ENCODE measurements around the gene CREB3L2. TPM values are rescaled to one million over a fixed set of nuclear protein-coding genes. Genes with fewer than 3 reads are reported as not detected.

CREB3L2 gene
- total and polyA plus RNA-seq, 2 of the 4 experiments (the other 2 are of a cell fraction) = 42.3 to 57.9 TPM

DNA sequence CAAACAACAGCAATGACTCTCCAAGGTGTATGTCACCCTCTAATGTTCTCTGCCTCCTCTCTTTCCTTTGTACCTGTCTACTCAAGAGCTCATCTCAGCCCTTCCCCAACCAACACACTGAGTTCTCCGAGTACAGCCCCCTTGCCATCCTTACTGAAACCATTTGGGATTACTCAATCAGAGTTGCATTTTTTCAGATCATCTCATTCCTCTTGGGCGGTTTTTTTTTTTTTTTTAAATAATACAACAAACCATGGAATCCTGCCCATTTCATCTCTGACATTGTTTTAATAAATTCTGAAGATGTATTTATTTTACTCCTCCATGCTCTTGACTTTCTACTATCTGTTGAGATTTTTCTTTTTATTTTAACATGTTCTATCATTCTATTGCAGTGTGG lies 4.2 kb upstream of the CREB3L2 start:
- Histone ChIP-seq H3K4me1 (ENCODE audit: control insufficient read depth, insufficient read depth, low read length) (peaks cover 5% of the 10 kb centered on the region; the same call in 1 of the 2 replicates), H3K27ac (ENCODE audit: insufficient read depth, low read length) (no peak overlapping the region), H3K9ac (ENCODE audit: low read depth, low read length) (no peak overlapping the region), H2AFZ (replicated peaks; ENCODE audit: low read length, poor library complexity) (no peak overlapping the region), H4K91ac (ENCODE audit: insufficient read depth, low read depth, low read length) (peak overlapping the region; percentile 38; the same call in 1 of the 2 replicates), H3K14ac (replicated peaks; ENCODE audit: low read depth, low read length) (0 out of 2 replicates have a peak overlapping the region, but pooled peaks have one; percentile 23), H4K5ac (ENCODE audit: low read depth, low read length) (no peak overlapping the region), H3K36me3 (ENCODE audit: control insufficient read depth, insufficient read depth, low read length) (no peaks in the 10 kb centered on the region), H3K4ac (ENCODE audit: low read depth, low read length) (peak overlapping the region; percentile 13), H4K8ac (ENCODE audit: low read depth in 2 of 2, low read length in 2 of 2) (no peak overlapping the region; a peak in 1 of 4 replicates), H3K9me1 (ENCODE audit: insufficient read depth, low read length) (peaks cover 6% of the 10 kb centered on the region; the same call in 1 of the 2 replicates), H2AK9ac (replicated peaks; ENCODE audit: low read depth, low read length, poor library complexity) (peak overlapping the region; percentile 44), H3K4me2 (ENCODE audit: low read depth, low read length) (no peak overlapping the region), H3K79me1 (ENCODE audit: low read depth in 1 of 2, low read length in 2 of 2) (peaks cover 0 to 14% of the 10 kb centered on the region in 2 experiments; a peak in 1 of 4 replicates), H3K27me3 (ENCODE audit: control insufficient read depth, insufficient read depth, low read length) (no peaks in the 10 kb centered on the region), H2BK15ac (ENCODE audit: low read depth, low read length) (peak overlapping the region; percentile 45; the same call in 1 of the 3 replicates), H3K4me3 (ENCODE audit: insufficient read depth, low read depth, low read length) (no peak overlapping the region), H2BK20ac (ENCODE audit: low read depth, low read length) (peak overlapping the region; percentile 47), H3K9me3 (ENCODE audit: control insufficient read depth, insufficient read depth, low read length) (no peaks in the 10 kb centered on the region), H2AK5ac (ENCODE audit: low read depth, low read length) (peak overlapping the region; percentile 89; the same call in 1 of the 2 replicates), H2BK120ac (ENCODE audit: low read depth, low read length) (no peak overlapping the region), H3K23ac (ENCODE audit: low read depth, low read length) (no peak overlapping the region), H3K56ac (ENCODE audit: extremely low read depth, insufficient read depth, low read length) (no peak overlapping the region), H4K20me1 (ENCODE audit: insufficient read depth, low read length) (no peaks in the 10 kb centered on the region), H3K18ac (ENCODE audit: low read depth, low read length) (peak overlapping the region; percentile 41), H2BK5ac (ENCODE audit: low read depth, low read length, poor library complexity, severe bottlenecking) (no peak overlapping the region)
- BruUV-seq (replicated peaks) = no TSS peak
- intact Hi-C loops (cut with micrococcal nuclease) (no loop called here), dilution Hi-C loops (cut with HindIII; ENCODE audit: low sequenced_read_pairs, unreplicated experiment) (loop anchor here (25.0 kb wide), 1 partner anchor 394 kb away; no protein-coding TSS in a partner anchor), in situ Hi-C loops (cut with MboI; ENCODE audit: low sequenced_read_pairs) (loop anchor here (10.0 kb wide), 1 partner anchor 351 kb away; no protein-coding TSS in a partner anchor)
- no CpG with 5 or more reads among the region's 2 CpGs for WGBS, 2 experiments (ENCODE audit: extremely low coverage in 2 of 2, insufficient read length in 1 of 2)
- TF ChIP-seq, protein P1, sequence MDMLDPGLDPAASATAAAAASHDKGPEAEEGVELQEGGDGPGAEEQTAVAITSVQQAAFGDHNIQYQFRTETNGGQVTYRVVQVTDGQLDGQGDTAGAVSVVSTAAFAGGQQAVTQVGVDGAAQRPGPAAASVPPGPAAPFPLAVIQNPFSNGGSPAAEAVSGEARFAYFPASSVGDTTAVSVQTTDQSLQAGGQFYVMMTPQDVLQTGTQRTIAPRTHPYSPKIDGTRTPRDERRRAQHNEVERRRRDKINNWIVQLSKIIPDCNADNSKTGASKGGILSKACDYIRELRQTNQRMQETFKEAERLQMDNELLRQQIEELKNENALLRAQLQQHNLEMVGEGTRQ (IDR thresholded peaks at IDR 0.05; ENCODE audit: low read depth, low read length) = no peak
- TF ChIP-seq MXI1 (IDR thresholded peaks at IDR 0.05; ENCODE audit: borderline replicate concordance, low read depth, low read length) (no peak), CEBPB (IDR thresholded peaks at IDR 0.05; ENCODE audit: low read depth, low read length) (peak; percentile 63), BHLHE40 (IDR thresholded peaks at IDR 0.05; ENCODE audit: low read depth, low read length) (no peak)
- ATAC-seq (ENCODE audit: low read depth) (no peak), DNase-seq (peak; percentile 47)
- ChIA-PET CTCF (interaction anchor here (0.6 to 0.7 kb wide), 3 partner anchors 37 to 97 kb away, joined by 3 to 4 read pairs (median 4); no protein-coding TSS in a partner anchor), POLR2A (ENCODE audit: unreplicated experiment) (no interaction called here)
